Left forelimb (tissue), 1 donor: Measurements from ENCODE around the gene PHF24.
"Not testable (repeated sequence)": the region's sequence is repeated elsewhere in the genome, so short reads cannot be mapped to it uniquely, and the experiment has no call there.

Experiments used
- DNase-seq: peaks from one replicate; pipeline ENCODE4 v3.0.0-alpha.2; 2018; ENCODE audit warnings: low spot score

The PHF24 gene

DNA sequence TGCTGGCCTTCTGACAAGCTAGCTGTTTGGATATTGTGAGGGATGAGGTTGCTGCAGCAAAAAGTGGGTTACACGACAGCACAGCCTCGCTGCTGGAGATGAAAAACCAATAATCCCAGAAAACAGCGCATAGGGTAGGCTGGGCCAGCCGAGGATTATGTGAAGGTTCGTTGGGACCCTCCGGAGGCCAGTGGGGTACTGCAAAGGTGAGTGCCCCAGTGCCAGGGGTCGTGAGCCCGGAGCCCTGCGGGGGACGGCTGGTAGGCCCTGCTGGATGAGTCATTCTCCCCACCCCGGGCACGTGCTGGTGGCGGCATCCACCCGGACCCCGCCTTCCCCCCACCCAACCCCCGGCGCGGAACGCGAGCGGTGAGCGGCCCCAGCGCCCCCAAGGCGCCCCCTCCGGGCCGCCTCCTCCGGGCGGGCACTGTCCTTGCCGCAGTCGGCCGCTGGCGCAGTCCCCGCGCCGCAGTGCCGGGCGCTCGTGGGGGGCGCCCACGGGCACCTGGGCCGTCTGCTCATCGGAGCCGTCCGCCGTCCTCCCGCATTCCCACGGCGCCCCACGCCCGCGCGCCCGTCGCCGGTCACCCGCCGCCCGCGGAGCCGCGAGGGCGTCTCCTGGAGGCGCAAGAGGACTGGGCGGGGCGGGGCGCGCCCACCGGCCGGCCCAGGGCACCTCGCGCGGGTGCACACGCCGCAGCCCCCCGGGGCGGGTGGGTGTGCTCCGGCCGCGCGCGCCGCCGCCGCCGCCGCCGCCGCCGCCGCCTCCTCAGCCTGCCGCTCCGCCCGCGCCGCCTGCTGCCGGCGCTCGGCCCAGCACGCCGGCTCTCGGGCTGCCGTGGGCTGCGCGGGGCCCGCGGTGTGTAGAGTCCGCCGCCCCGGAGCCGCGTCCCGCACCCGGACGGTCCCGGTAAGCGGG, at the start of gene PHF24:
TSS of gene PHF24 (plus strand) at position 794 of the 919 bp plus-strand sequence. CDS start 13,014 bp downstream, outside the sequence.
- DNase-seq: no peak

DNA sequence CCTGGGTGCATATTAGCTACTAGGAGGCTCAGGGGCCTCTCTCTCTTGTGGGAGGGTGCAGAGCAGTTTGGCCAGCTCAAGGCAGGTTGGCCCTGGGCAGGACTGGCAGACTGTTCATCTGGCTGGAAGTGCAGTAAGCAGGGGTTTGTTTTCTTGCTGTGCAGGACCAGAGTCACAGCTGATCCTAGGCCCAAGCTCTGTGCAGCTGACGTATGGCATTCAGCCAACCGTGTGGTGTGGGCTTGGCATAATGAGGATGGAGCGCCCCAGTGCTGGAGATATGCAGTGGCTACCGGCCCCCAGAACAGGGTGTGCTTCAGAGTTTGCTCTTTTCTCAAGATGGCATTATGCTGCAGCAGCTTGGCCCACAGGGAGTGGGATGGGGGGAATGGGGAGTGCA, 31.0 kb upstream of the PHF24 start:
- DNase-seq: no peak

DNA sequence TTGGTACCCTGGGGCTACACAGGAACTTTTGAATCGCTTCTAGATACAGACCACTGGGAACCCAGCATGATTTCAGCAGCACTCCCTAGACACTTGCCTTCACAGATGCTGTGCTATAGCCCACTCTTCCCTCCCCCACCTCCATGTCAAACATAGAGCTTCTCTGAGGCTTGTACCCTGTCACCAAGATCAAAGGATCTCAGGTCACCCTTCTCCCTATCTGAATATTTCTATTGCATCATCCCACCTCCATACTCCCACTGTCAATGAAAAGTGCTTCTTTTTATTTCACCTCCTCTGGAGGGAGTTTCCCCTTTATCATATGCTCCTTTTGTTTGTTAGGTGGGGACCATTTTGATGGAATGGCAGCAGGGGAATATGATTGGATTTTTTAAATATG, 29.2 kb upstream of the PHF24 start:
- DNase-seq: no peak

DNA sequence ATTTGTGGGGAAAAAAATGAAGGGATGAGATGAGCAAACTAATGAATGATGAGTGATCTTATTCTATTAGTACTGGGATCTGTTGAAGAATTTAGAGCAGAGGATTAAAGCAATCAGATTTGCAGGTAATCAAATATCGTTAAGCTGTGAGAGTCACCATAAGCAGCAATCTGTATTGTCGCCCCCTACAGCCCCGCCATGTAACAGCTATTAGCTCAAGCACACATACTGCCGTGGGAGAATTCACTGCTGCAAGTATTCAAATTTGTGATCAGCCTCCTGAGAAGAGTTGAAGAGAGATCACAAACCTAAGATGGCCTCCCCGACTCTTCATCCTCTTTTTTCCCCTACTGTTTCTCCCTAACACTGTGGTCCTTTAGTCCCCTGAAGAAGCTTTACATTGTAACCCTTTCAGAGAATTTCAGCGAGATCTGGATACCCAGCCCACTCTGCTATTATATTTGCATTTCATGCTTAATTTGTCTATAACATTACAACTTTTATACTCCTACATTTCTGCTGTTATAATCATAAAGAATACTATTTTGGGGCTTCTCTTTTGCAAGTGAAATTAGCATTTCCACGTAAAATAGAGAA, 28.5 kb upstream of the PHF24 start:
- DNase-seq: no peak

DNA sequence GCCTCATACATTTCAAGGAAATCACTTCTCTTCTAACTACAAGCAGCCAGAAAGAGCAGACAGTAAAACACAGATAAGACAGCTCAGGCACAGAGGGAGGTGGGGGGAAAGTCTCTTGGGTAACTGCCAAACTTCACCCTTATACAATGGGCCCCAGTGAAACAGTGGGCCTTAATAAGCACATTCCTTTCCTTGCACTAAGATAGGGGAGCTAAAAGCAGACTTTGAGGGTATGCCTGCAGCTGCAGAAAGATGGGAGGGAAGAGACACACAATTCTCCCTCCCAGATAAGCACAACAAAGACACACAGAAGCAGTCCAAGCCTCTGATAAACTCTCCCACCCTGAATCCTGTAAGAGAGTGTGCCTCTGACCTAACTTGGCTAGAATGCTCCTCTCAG, 18.1 kb upstream of the PHF24 start:
- DNase-seq: not testable (repeated sequence)

DNA sequence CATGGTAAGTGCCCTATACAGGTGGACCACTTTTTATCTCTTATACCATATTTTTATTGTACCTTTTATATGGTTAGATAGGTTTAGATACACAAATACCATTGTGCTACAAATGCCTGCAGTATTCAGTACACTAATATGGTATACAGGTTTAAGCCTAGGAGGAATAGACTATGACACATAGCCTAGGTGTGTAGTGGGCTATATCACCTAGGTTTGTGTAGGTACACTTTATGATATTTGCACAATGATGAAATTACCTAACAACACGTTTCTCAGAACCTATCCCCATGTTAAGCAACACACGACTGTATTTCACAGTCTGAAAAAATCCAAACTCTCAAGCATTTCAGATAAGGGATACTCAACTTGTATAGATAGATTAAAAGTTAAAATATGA, 9.6 kb upstream of the PHF24 start:
- DNase-seq: no peak

DNA sequence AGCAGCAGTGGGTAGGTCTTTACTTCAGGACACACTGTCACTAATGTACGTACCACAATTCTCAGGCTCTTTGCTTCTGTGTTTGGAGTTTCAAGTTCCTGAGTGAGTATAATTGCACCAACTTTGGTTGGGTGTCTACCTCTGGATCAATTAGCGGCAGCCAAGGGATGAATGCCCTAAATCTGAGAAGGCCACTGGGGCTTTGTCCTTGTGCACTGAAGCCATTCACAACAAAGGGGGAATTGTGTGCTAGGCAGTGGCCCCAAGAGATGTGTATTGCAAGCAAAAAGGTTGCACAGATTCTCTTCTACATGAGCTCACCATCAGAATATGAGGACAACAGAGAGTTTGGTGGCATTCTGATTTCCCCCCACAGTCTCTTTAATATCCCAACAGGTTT, 3.9 kb upstream of the PHF24 start:
- DNase-seq: no peak

DNA sequence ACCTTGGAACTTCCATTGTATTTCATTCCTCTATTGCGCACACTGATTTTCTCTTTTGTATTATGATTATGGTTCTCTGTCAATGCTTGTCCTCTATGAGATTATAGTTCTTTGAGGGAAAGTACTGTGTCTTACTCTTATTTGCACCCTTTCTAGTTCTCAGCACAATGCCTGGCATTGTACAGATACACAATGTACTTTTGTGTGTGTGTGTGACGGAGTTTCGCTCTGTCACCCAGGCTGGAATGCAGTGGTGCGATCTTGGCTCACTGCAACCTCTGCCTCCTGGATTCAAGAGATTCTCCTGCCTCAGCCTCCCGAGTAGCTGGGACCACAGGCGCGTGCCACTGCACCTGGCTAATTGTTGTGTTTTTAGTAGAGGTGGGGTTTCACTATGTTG, 2.0 kb upstream of the PHF24 start:
- not testable (repeated sequence) for DNase-seq

DNA sequence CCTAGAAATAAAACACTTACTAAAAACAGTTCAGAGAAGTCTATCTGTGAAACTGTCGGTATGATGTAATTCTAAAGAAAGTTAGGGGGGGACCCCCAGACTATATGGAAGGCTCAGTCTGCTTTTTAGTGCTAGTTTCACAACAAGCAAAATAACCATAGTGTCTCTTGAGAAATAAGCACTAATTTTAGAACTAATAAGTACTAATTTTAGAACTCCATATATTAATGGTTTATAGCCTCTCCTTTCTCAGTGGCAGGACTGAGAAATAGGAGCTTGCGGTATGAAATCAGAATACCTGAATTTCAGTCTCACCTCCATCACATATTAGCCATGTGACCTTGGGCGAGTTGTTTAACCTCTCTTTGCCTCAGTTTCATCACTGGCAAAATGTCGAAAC, 1.4 kb upstream of the PHF24 start:
- DNase-seq: no peak

DNA sequence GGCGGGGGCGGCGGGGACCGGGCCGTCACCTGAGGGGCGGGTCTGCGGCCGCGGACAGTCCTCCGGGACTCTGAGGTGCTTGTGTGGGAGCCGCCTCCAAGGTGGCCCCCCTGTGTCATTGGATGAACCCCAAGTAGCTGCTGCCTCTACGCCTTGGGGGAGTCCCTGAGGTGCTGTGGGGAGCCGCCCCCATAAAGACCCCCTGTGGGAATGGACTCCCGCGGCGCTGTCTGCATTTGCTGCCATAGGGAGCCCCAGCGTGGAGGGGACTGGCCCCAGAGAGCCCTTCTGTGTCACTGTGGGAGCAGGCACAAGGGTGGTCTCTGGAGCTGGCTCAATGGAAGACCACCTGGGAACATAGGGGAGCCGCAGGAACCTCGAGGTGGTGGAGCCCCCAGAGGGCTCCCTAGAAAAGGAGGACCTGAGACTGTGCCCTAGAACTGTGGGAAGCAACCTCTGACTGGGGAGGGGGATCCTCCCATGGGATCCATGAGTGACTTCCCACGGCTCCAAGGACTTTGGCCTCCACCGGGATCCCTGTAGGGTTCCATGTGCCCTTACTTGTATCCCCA, 412 bp downstream of the PHF24 start:
- no peak for DNase-seq

DNA sequence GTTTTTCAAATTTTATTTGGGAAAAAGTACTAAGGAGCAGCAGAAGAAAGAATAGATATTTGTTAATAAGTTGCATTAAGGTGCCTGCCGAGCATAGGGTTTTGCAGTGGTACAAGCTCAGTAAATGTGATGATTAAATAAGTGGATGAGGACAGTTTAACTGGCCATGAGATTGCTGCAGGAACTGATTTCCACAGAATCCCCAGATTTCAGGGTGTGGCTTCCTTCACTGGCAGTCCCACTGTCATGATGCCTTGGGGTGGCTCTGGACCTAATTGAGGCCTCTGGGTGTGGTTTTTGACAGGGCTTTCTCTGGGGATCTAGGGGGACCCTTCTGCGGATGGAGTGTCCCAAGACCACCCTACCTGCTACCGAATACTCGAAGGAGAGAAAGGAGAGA, 1.4 kb downstream of the PHF24 start:
- DNase-seq: no peak

DNA sequence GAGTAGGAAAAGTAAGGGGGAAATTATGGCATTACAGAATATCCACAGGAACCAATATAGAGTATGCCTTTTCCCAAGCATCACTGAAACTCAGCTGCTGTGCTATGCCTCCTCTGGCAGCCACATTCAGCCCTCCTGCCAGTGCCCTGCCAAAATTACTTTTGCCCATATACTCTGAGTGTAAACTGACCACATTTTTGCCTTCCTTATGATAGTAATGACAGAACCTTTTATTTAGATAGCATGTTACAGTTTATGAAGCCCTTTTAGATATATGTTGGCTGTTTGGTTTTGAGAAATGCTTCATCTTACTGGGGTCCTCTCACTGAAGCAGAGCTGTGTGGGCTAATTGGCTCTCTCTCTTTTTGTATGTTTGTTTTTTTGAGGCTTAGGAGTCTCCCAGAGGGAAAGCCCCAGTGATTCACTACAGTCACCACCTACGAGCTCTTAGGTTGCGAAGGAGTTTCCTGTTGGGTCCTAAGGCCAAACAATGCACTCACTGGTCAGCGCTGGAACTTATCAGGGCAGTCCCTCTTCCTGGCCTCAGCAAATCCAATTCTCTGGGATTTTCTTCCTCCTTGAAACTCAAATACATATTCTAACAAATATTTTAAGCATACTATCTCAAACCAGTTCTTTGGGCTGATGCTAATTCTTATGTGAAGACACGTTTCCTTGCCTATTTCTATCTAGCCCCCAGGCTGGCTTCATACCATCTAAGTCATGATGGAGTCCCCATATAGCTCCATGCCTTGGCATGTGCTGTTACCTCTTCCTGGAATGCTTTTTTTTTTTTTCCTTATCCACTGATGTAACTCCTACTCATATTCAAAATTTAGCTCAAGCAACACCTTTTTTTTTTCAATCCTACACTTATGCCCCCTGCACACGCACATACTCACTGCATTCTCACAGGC, 3.7 kb downstream of the PHF24 start:
- no peak for DNase-seq

DNA sequence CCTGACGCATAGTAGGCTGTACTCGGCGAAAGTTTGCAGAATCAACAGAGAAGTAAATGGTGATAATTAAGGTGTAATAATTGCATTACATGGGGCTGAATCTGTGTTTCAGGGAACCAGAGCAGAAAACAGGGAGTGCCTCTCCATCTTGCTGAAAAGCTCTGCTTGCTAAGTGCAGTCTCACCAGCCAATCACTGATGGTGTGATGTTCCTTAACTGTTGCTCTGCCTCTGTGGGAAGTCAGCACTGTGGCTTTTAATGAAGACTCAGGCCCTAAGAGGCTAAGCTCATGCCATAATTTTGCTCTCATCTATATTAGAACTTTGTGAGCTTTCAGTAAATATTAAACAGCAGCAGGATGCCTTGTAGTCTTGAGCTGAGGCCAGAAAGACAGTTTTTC, 4.5 kb downstream of the PHF24 start:
- no peak for DNase-seq

DNA sequence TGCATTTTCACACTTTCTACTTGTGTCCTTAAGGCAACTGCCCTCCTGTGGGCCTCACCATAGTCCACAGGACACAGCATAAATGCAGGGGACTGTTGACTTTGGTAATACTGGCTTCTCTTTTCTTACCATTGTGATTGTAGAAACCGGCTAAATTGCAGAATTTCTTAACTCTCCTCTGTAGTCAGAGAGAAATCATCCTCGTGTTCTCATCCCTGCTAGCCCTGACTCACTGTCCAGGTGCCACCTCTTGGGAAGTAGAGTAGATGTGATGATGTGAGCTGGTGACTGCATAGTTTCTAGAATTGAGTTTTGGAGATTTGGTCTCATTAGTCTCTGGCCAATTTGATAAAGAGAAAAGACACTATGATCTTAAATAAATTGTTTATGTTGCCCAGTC, 5.5 kb downstream of the PHF24 start:
- DNase-seq: no peak

DNA sequence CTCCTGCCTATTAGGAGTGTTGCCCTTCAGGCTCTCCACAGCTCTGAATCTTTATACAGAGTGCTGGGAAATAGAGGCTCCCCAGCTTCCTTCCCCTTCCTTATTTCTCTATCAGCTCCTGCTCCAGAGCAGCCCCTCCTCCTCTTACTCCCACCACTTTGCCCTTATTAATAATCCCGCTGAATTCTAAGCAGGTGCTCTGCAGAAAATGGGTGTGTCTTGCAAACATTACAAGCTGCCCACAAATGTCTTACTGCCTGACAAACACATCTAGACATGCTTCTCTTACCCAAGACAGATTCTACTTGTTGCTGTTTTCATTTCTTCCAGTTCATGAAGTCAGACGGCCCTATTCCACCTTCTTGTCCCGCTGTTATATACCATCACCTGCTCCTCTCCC, 6.4 kb downstream of the PHF24 start:
- DNase-seq: no peak

DNA sequence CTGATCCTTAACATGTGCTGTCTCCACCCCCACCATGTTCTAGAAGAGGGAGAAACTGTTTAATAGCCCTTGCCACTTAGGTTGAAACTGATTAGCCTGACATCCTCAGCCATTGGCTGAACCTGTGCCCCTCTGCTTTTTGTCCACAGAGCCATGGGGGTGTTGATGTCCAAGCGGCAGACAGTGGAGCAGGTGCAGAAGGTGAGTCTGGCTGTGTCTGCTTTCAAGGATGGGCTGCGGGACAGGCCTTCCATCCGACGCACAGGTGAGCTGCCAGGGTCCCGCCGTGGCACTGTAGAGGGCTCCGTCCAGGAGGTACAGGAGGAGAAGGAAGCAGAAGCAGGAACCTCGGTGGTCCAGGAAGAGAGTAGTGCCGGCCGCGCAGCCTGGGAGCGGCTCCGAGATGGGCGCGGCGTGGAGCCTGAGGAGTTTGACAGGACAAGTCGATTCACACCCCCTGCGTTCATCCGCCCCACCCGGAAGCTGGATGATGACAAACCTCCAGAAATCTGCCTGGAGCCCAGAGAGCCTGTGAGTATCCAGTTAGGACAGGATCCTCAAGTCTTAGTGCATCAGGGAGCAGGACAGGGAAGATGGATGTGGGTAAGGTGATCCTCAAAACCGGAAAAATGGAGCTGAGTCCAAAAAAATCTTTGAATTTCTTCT, 13.2 kb downstream of the PHF24 start:
- DNase-seq: no peak

DNA sequence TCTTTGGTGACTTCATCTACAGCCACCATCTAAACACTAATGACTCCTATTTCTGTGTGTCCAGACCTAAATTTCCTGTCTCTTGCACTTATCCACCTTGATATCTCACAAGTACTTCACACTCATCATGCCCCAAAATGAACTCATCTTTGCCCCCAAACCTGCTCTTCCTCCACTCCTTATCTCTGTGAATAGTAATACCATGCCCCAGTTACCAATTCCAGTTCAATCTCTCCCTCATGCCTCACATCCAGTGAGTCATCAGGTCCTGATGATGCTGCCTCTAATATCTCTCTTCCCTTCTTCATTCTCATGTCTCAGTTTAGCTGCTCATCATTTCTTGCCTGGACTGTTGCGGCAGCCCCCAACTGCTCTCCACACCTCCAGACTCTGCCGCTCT, 16.6 kb downstream of the PHF24 start:
- no peak for DNase-seq

DNA sequence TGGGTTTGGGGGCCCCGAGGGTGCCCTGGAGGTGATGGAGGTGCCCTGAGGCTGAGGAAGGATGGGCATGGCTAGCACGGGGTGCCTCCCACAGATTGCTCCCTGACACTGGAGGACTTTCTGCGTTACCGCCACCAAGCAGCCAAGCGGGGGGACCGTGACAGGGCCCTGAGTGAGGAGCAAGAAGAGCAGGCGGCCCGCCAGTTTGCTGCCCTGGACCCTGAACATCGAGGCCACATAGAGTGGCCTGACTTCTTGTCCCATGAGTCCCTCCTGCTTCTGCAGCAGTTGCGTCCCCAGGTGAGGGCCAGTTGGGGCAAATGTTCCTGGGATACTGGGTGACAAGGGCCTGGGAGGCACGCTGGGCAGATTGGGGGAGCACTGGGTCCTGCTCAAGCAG, 18.4 kb downstream of the PHF24 start:
- no peak for DNase-seq

DNA sequence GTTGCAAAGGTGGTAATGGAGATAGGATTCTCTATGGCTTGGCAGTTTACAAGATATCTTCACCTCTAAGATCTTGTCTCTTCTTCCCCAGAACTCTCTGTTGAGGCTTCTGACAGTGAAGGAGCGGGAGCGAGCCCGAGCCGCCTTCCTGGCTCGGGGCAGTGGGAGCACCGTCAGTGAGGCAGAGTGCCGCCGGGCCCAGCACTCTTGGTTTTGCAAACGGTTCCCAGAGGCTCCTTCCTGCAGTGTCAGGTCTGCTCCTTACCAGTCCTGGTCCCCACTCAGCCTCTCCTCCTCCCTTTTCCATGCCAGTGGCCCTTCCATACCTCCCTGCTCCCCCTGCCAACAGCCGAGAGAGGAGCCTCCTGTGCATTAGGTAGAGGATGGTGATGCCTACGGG, 18.9 kb downstream of the PHF24 start:
- no peak for DNase-seq

DNA sequence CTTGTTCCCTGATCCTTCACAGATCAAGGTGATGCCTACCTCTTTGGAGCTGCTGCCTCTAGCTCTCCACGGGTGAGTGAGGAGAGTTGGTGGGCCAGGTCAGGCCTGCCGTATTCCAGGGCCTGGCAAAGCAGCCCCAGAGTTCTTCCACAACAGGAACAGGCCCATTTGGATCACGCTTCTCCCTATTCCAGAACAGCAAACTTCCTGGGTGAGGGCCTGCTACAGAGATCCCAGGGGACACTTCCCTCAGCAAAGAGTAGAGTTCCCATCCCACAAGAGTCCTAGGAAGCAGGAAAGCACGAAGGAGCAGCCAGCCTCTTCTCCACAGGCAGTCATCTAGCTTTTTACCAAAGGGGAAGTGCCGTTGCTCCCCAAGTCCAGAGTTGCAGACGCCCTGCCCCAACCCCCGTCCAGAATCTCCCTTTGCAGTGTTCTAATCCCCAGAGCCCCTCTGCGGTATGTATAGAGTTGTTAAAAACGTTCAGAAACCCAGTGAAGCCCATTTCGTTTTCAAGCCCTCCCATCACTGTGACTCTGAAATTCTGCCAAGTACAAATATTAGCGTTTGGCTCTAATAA, 22.2 kb downstream of the PHF24 start:
- DNase-seq: no peak

DNA sequence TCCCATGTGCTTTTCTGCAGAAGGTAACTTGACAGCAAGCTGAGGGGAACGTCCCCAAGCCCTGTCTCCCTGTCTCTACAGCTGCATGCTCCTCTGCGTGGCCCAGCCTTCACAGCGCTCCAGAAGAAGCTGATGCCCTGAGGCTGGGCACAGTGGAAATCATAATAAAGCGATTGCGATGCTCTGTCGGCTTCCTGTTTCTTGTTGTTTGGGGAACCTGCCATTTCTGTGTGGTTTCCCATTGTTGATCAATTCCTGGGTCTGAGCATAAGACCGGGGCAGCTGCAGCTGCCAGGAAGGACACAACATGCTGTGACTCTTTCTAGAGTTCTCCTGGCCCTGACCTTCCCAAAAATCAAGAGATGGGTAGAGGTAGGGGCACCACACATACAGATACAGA, 24.3 kb downstream of the PHF24 start:
- DNase-seq: no peak
